Vagina (tissue), 2 donors: ENCODE data around the gene SLC9C1.

Source experiments
- CTCF ChIP-seq, 3 experiments: fragments of 450-650 bp in 2 of 3; fragments of 200-600 bp in 1 of 3; sonication (generic) in 1 of 3; IDR thresholded peaks; one replicate each; pipeline ENCODE4 v1.5.1; 2017 to 2019; ENCODE audit warnings: antibody characterized with exemption in 3 of 3, mild to moderate bottlenecking in 2 of 3, moderate library complexity in 2 of 3
- POLR2A ChIP-seq, 2 donors: fragments of 450-650 bp; IDR thresholded peaks; one replicate each; pipeline ENCODE4 v1.6.1; 2017; ENCODE audit warnings: antibody characterized with exemption in 2 of 2, mild to moderate bottlenecking in 2 of 2, moderate library complexity in 2 of 2
- POLR2AphosphoS5 ChIP-seq, 2 donors: sonication (generic); formaldehyde crosslinking; IDR thresholded peaks; one replicate each; pipeline ENCODE4 v1.9.0; 2017; ENCODE audit warnings: antibody characterized with exemption in 2 of 2, mild to moderate bottlenecking in 2 of 2, low read depth in 1 of 2; ENCODE audit not compliant: insufficient read depth in 1 of 2

DNA sequence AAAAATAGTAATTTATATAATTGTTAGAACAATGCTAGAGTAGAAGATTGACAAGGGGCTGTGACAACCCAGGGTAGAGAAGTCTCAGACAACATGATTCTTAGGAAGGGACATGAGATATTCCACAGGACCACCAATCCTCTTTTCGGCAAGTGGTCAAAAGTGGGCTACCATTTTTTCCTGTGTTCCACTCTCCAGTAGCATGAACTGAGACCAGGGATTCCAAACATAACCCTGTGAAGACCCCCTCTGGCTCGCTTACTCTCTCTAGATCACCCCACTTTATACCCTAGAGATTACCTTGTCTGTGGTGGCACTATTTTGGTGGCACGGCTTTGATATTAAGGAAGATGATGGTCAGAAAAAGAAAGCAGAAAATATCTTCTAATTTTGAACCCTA, 161.9 kb downstream of the SLC9C1 start:
- no peak for TF ChIP-seq POLR2AphosphoS5 (IDR thresholded peaks at IDR 0.05; ENCODE audit: insufficient read depth in 1 of 2, low read depth in 1 of 2)
- TF ChIP-seq CTCF (IDR thresholded peaks at IDR 0.05): no peak
- TF ChIP-seq POLR2A (IDR thresholded peaks at IDR 0.05): no peak
